ENCODE results near the gene PPARD. TPM values are rescaled to one million over a fixed set of nuclear protein-coding genes. Genes with fewer than 3 reads are reported as not detected.
A peak's percentile ranks its signal among the peaks of the same experiment; 100 is the strongest.

The PPARD gene
- total RNA-seq, 1 donor from 2014 or later: 4.9 TPM

DNA sequence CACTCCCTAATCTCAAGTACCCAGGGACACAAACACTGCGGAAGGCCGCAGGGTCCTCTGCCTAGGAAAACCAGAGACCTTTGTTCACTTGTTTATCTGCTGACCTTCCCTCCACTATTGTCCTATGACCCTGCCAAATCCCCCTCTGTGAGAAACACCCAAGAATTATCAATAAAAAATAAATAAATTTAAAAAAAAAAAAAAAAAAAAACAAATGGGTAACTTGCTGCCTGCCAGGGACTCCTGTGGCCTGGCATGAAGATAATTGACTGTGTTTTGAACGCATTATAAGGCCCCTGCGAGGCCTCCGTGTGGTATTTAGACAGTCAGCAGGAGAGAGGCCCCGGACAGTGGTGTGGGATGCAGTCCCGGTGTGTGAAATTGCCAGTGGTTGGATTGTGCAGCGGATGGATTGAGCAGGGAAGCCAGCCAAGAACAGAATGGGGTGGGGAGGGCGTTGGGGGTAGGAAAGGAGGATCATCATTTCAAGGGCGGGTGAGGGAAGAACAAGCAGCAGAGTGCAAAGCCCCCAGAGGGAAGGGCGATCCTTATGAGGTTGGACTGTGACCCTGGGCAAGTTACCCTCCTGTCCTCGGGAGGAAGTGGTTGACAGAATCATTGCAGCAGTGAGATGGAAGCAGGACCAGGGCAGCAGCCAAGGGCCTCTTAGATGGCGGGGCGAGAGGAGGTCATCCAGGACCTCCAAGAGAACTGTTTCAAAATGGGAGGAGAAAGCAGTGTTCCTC is 43.3 kb downstream of the PPARD start:
- peaks cover 7% of the 10 kb centered on the region for H3K9me3 Mint-ChIP-seq
- Histone ChIP-seq H3K4me3 (no peak overlapping the region), H3K27me3 (no peaks in the 10 kb centered on the region), H3K27ac (no peak overlapping the region), H3K4me2 (no peak overlapping the region), H3K36me3 (no peaks in the 10 kb centered on the region), H4K20me1 (ENCODE audit: low read depth) (no peaks in the 10 kb centered on the region), H3K4me1 (peaks cover 3% of the 10 kb centered on the region), H2AFZ (replicated peaks) (no peak overlapping the region), H3F3A (ENCODE audit: low read depth) (peaks cover 3% of the 10 kb centered on the region), H3K9ac (no peak overlapping the region), H3K79me2 (ENCODE audit: low read depth) (no peaks in the 10 kb centered on the region), H3K9me3 (ENCODE audit: low read depth) (no peaks in the 10 kb centered on the region)
- DNase-seq (ENCODE audit: low spot score): no peak
- no peak overlapping the region for H3K4me3 Mint-ChIP-seq
- peaks cover 12% of the 10 kb centered on the region for H3K4me1 Mint-ChIP-seq
- H3K27ac Mint-ChIP-seq: peak overlapping the region; percentile 26
- H3K27me3 Mint-ChIP-seq (ENCODE audit: insufficient read depth, low read depth): peaks cover 3% of the 10 kb centered on the region
- TF ChIP-seq EZH2 (IDR thresholded peaks at IDR 0.05): no peak
- TF ChIP-seq, protein P1, sequence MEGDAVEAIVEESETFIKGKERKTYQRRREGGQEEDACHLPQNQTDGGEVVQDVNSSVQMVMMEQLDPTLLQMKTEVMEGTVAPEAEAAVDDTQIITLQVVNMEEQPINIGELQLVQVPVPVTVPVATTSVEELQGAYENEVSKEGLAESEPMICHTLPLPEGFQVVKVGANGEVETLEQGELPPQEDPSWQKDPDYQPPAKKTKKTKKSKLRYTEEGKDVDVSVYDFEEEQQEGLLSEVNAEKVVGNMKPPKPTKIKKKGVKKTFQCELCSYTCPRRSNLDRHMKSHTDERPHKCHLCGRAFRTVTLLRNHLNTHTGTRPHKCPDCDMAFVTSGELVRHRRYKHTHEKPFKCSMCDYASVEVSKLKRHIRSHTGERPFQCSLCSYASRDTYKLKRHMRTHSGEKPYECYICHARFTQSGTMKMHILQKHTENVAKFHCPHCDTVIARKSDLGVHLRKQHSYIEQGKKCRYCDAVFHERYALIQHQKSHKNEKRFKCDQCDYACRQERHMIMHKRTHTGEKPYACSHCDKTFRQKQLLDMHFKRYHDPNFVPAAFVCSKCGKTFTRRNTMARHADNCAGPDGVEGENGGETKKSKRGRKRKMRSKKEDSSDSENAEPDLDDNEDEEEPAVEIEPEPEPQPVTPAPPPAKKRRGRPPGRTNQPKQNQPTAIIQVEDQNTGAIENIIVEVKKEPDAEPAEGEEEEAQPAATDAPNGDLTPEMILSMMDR (IDR thresholded peaks at IDR 0.05): no peak
- TF ChIP-seq EZH2phosphoT487 (IDR thresholded peaks at IDR 0.05): no peak
- H3K36me3 Mint-ChIP-seq: peaks cover 13% of the 10 kb centered on the region

DNA sequence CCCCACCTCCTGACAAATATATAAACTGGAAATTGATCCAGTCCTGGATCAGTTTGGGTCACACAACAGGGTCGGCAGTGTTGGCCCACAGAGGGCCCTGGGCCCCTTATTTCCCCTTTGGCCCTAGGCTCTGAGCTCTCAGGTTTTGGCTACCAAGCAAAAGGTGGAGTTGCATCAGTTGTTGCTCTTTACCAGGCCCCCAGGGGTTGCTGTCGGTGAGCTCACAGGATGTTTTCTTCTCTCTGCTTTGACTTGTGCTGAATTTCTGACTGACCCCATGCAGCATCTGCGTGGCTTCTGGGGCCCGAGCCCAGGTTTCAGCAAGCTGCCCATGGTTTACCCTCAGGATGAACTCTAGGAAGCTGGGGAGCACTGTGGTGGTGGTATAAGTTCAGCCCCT is 44.6 kb downstream of the PPARD start:
- H3K9ac ChIP-seq: no peak overlapping the region
- no peak overlapping the region for H3K27ac ChIP-seq
- no peak overlapping the region for H3K4me3 Mint-ChIP-seq
- no peaks in the 10 kb centered on the region for H3K36me3 ChIP-seq
- peaks cover 3% of the 10 kb centered on the region for H3K4me1 ChIP-seq
- H3K27ac Mint-ChIP-seq: no peak overlapping the region
- no peaks in the 10 kb centered on the region for H3K79me2 ChIP-seq (ENCODE audit: low read depth)
- H3K4me1 Mint-ChIP-seq: peaks cover 12% of the 10 kb centered on the region
- H3K36me3 Mint-ChIP-seq: peaks cover 9% of the 10 kb centered on the region
- H3K27me3 Mint-ChIP-seq (ENCODE audit: insufficient read depth, low read depth): peaks cover 7% of the 10 kb centered on the region
- no peaks in the 10 kb centered on the region for H4K20me1 ChIP-seq (ENCODE audit: low read depth)
- no peaks in the 10 kb centered on the region for H3K27me3 ChIP-seq
- peaks cover 7% of the 10 kb centered on the region for H3K9me3 Mint-ChIP-seq
- peaks cover 3% of the 10 kb centered on the region for H3F3A ChIP-seq (ENCODE audit: low read depth)
- no peak overlapping the region for H2AFZ ChIP-seq (replicated peaks)
- H3K9me3 ChIP-seq (ENCODE audit: low read depth): no peaks in the 10 kb centered on the region
- no peak overlapping the region for H3K4me3 ChIP-seq
- no peak overlapping the region for H3K4me2 ChIP-seq
- no peak for TF ChIP-seq EZH2phosphoT487 (IDR thresholded peaks at IDR 0.05)
- no peak for TF ChIP-seq EZH2 (IDR thresholded peaks at IDR 0.05)
- TF ChIP-seq, protein P1 (IDR thresholded peaks at IDR 0.05): no peak
- no peak for DNase-seq (ENCODE audit: low spot score)

DNA sequence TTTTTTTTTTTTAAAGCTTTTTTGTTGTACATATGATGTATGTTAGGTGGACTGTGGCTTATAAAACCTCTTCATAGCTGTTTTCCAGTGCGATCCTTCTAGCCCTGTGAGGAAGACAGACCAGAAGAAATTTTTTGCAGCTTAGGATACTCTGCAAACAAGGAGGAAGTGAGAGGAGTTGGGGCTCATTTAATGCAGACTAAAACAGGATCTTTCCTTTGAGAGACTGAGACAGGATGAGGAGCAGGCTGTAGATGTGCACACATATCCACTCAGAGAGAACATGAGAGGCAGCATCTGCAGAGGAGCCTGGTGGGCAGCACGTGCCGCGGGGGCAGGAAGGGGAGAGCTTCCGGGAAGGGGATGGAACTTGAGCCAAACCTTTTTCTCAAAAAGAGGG is 45.7 kb downstream of the PPARD start:
- no peaks in the 10 kb centered on the region for H4K20me1 ChIP-seq (ENCODE audit: low read depth)
- peaks cover 7% of the 10 kb centered on the region for H3K27me3 Mint-ChIP-seq (ENCODE audit: insufficient read depth, low read depth)
- peaks cover 3% of the 10 kb centered on the region for H3F3A ChIP-seq (ENCODE audit: low read depth)
- H3K4me1 ChIP-seq: peaks cover 3% of the 10 kb centered on the region
- peaks cover 3% of the 10 kb centered on the region for H3K9me3 Mint-ChIP-seq
- no peak overlapping the region for H3K4me2 ChIP-seq
- peaks cover 9% of the 10 kb centered on the region for H3K4me1 Mint-ChIP-seq
- TF ChIP-seq, protein P1 (IDR thresholded peaks at IDR 0.05): no peak
- TF ChIP-seq EZH2 (IDR thresholded peaks at IDR 0.05): no peak
- no peak for TF ChIP-seq EZH2phosphoT487 (IDR thresholded peaks at IDR 0.05)
- H3K36me3 ChIP-seq: no peaks in the 10 kb centered on the region
- H2AFZ ChIP-seq (replicated peaks): no peak overlapping the region
- H3K9me3 ChIP-seq (ENCODE audit: low read depth): no peaks in the 10 kb centered on the region
- H3K27ac Mint-ChIP-seq: no peak overlapping the region
- H3K79me2 ChIP-seq (ENCODE audit: low read depth): no peaks in the 10 kb centered on the region
- H3K27me3 ChIP-seq: no peaks in the 10 kb centered on the region
- DNase-seq (ENCODE audit: low spot score): no peak
- H3K9ac ChIP-seq: no peak overlapping the region
- H3K4me3 Mint-ChIP-seq: no peak overlapping the region
- H3K36me3 Mint-ChIP-seq: peaks cover 6% of the 10 kb centered on the region
- no peak overlapping the region for H3K27ac ChIP-seq
- no peak overlapping the region for H3K4me3 ChIP-seq
